Keratinocyte (primary cell): Measurements from ENCODE around the gene RAB29. TPM values are rescaled to one million over a fixed set of nuclear protein-coding genes. Genes with fewer than 3 reads are reported as not detected.

Experiments
- DNase-seq: peaks from one replicate; pipeline ENCODE4 v3.0.0-alpha.2; 2011; ENCODE audit warnings: low read depth, missing footprints, low spot score
- FAIRE-seq: peaks from 2 replicates; lab custom pipeline; 2011; peaks lifted over from hg19 to GRCh38; lab: Jason Lieb, UNC
- H2AFZ ChIP-seq: 2 replicates; pipeline ENCODE4 v1.6.0; 2012; ENCODE audit warnings: low read length, control low read depth, inconsistent platforms; ENCODE audit not compliant: control insufficient read depth
- H3K27ac ChIP-seq: 2 replicates; pipeline ENCODE4 v1.5.1; 2011; ENCODE audit warnings: low read length; ENCODE audit not compliant: control insufficient read depth, insufficient read depth
- H3K27me3 ChIP-seq: 3 replicates; pipeline ENCODE4 v1.6.0; 2011; ENCODE audit warnings: low read length; ENCODE audit not compliant: control insufficient read depth, insufficient read depth; ENCODE audit errors: extremely low read depth
- H3K36me3 ChIP-seq, 2 experiments: 2 replicates in 1 of 2; 3 replicates in 1 of 2; pipeline ENCODE4 v1.5.1; 2011; ENCODE audit warnings: low read length in 2 of 2, mild to moderate bottlenecking in 1 of 2; ENCODE audit not compliant: control insufficient read depth in 2 of 2, insufficient read depth in 2 of 2; ENCODE audit errors: extremely low read depth in 1 of 2
- H3K4me1 ChIP-seq: 3 replicates; pipeline ENCODE4 v1.5.1; 2011; ENCODE audit warnings: low read length; ENCODE audit not compliant: control insufficient read depth, insufficient read depth; ENCODE audit errors: extremely low read depth
- H3K4me2 ChIP-seq: 3 replicates; pipeline ENCODE4 v1.6.0; 2011; ENCODE audit warnings: low read depth, low read length; ENCODE audit not compliant: control insufficient read depth, insufficient read depth; ENCODE audit errors: extremely low read depth
- H3K4me3 ChIP-seq, 3 experiments: fragments of 200-600 bp in 1 of 3; sonication (generic) in 1 of 3; 2 replicates in 2 of 3; 3 replicates in 1 of 3; pipeline ENCODE4 v1.5.1; 2011 to 2016; ENCODE audit warnings: low read length in 3 of 3, mild to moderate bottlenecking in 3 of 3, control low read depth in 2 of 3, inconsistent platforms in 1 of 3, low read depth in 1 of 3, mixed read lengths in 1 of 3, mixed run types in 1 of 3, moderate library complexity in 1 of 3; ENCODE audit not compliant: control insufficient read depth in 2 of 3, insufficient read depth in 2 of 3; ENCODE audit errors: extremely low read depth in 1 of 3
- H3K79me2 ChIP-seq: 2 replicates; pipeline ENCODE4 v1.6.0; 2012; ENCODE audit warnings: low read length; ENCODE audit not compliant: control insufficient read depth, insufficient read depth
- H3K9ac ChIP-seq: 3 replicates; pipeline ENCODE4 v1.6.0; 2011; ENCODE audit warnings: low read length; ENCODE audit not compliant: control insufficient read depth, insufficient read depth; ENCODE audit errors: extremely low read depth
- H3K9me1 ChIP-seq: 3 replicates; pipeline ENCODE4 v1.6.0; 2011; ENCODE audit warnings: low read length; ENCODE audit not compliant: control insufficient read depth, insufficient read depth; ENCODE audit errors: extremely low read depth
- H3K9me3 ChIP-seq: 2 replicates; pipeline ENCODE4 v1.5.1; 2012; ENCODE audit warnings: low read depth, low read length; ENCODE audit not compliant: control insufficient read depth
- H4K20me1 ChIP-seq: 3 replicates; pipeline ENCODE4 v1.6.0; 2011; ENCODE audit warnings: low read length; ENCODE audit not compliant: control insufficient read depth, insufficient read depth; ENCODE audit errors: extremely low read depth
- CTCF ChIP-seq, 3 experiments: IDR thresholded peaks in 1 of 3; conservative IDR thresholded peaks in 1 of 3; optimal IDR thresholded peaks in 1 of 3; 2 replicates in 2 of 3; 3 replicates in 1 of 3; pipeline versions ENCODE3 to v1.5.1; 2011; ENCODE audit warnings: low read length in 3 of 3, mild to moderate bottlenecking in 3 of 3, moderate library complexity in 2 of 3, control low read depth in 1 of 3, inconsistent platforms in 1 of 3; ENCODE audit not compliant: insufficient read depth in 2 of 3; ENCODE audit errors: extremely low read depth in 1 of 3
- EZH2 ChIP-seq: IDR thresholded peaks from one replicate; pipeline ENCODE4 v1.6.1; 2012; ENCODE audit warnings: inconsistent platforms, mild to moderate bottlenecking, low read length, moderate library complexity
- dilution Hi-C: fragments of 300-500 bp; cut with MboI; formaldehyde crosslinking; loops from one replicate; pipeline ENCODE4 v1.7.0; 2020; ENCODE audit warnings: low sequenced_read_pairs; ENCODE audit not compliant: extremely low pct_ligation_motif_present
- polyA plus RNA-seq, 5 experiments: library from polyadenylated mRNA; depleted of rRNA in 3 of 5; stranded (reverse) in 3 of 5; stranded (forward) in 1 of 5; unstranded in 1 of 5; fragments of >200 nt; gene quantifications; 1 replicate in 1 of 5; 2 replicates in 3 of 5; 3 replicates in 1 of 5; pipeline versions ENCODE4 v1.2.1 to v1.2.3, GENCODE V29; 2011 to 2012; ENCODE audit warnings: missing spikeins in 2 of 5, low read depth in 1 of 5, low replicate concordance in 1 of 5

Gene RAB29
- polyA plus RNA-seq, 1 donor (not counting 4 experiments of a cell fraction or from before 2014, with no cell fraction given) = 26.7 TPM

GRCh38 chr1:205735218-205735617 is 40.1 kb downstream of the RAB29 start:
- FAIRE-seq (no peak), DNase-seq (no peak)
- Histone ChIP-seq H3K27me3 (no peaks in the 10 kb centered on the region), H3K9me3 (no peaks in the 10 kb centered on the region), H3K36me3 (no peaks in the 10 kb centered on the region), H3K4me2 (no peak overlapping the region), H3K9me1 (no peaks in the 10 kb centered on the region), H3K79me2 (peaks cover 81% of the 10 kb centered on the region), H2AFZ (no peak overlapping the region), H3K4me1 (no peaks in the 10 kb centered on the region), H4K20me1 (peaks cover 9% of the 10 kb centered on the region), H3K27ac (no peak overlapping the region), H3K9ac (no peak overlapping the region), H3K4me3 (no peak overlapping the region)
- TF ChIP-seq CTCF (optimal IDR thresholded peaks at IDR 0.05 in 1 of 3, IDR thresholded peaks at IDR 0.05 in 1 of 3, conservative IDR thresholded peaks at IDR 0.05 in 1 of 3; ENCODE audit: extremely low read depth in 1 of 3, insufficient read depth in 2 of 3, low read length in 3 of 3) = no peak
- no peak for TF ChIP-seq EZH2
- dilution Hi-C loops = no loop called here

GRCh38 chr1:205733438-205734175 is 41.7 kb downstream of the RAB29 start:
- H3K4me3 ChIP-seq = no peak overlapping the region
- DNase-seq = no peak
- no peak overlapping the region for H2AFZ ChIP-seq
- no peak for FAIRE-seq
- dilution Hi-C loops = no loop called here
- peaks cover 9% of the 10 kb centered on the region for H4K20me1 ChIP-seq
- no peak for TF ChIP-seq EZH2
- no peaks in the 10 kb centered on the region for H3K27me3 ChIP-seq
- H3K4me2 ChIP-seq = no peak overlapping the region
- H3K4me1 ChIP-seq = no peaks in the 10 kb centered on the region
- H3K9me1 ChIP-seq = no peaks in the 10 kb centered on the region
- H3K79me2 ChIP-seq = peaks cover 73% of the 10 kb centered on the region
- no peak overlapping the region for H3K27ac ChIP-seq
- H3K36me3 ChIP-seq = peaks cover 0 to 7% of the 10 kb centered on the region in 2 experiments
- H3K9me3 ChIP-seq = no peaks in the 10 kb centered on the region
- no peak overlapping the region for H3K9ac ChIP-seq
